Activated T-cell treated with anti-CD3 and anti-CD28 coated beads, Interleukin-2, amount 50 U/mL, for 48 hours (primary cell): ENCODE measurements around the gene HILPDA.
"Not testable (repeated sequence)": the region's sequence is repeated elsewhere in the genome, so short reads cannot be mapped to it uniquely, and the experiment has no call there.

Experiments used
- DNase-seq, 2 experiments: peaks; one replicate each; pipeline ENCODE4 v3.0.0-alpha.2; 2020

The HILPDA gene

DNA sequence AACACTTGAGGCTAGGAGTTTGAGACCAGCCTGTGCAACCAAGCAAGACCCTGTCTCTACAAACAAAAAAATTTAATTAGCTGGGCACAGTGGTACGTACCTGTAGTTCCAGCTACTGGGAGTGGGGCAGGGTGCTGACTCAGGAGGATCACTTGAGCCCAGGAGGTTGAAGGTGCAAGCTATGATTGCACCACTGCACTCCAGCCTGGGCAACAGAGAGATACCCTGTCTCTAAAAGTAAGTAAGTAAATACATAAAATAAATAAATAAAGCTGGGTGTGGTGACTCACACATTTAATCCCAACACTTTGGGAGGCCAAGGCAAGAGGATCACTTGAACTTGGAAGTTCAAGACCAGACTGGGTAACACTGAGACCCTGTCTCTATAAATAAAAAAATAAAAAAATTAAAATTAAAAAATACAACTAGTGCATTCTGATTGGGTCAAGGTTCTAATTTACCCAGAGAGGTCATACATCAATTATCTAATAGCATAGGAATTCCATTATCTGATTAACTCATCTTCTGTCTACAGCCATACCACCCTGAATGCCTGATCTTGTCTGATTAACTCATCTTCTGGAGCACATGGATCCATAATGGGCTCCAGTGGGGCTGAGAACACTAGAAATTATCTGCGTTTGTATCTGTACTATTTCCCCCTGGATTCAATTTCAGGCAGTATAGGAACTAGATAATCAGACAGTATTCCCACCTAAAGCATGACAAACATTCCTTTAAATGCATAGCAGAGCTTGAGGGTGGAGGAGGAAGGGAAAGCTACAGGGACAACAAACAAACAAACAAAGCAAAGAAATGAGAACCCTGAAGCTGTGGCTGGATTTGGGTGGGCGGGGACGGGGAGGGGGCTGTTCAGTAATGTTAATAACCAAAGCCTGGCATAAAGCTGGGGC is 21.0 kb upstream of the HILPDA start:
- no peak for DNase-seq

DNA sequence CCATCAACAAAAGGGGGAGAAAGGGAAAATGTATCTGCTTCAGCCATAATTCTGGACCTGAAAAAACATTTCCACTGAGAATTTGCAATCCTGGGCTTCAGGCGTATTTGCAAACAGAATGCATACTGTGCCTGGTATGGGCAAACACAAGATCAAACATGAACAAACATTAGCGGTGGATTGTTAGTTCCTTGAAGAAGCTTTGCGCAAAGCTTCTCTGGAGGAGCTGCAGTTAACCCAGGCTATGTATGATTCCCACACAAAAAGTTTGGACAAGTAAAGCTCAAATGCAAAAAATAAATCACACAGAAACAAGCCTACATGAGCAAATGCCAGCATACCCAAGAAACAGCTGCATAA is 20.4 kb upstream of the HILPDA start:
- DNase-seq, result no peak

DNA sequence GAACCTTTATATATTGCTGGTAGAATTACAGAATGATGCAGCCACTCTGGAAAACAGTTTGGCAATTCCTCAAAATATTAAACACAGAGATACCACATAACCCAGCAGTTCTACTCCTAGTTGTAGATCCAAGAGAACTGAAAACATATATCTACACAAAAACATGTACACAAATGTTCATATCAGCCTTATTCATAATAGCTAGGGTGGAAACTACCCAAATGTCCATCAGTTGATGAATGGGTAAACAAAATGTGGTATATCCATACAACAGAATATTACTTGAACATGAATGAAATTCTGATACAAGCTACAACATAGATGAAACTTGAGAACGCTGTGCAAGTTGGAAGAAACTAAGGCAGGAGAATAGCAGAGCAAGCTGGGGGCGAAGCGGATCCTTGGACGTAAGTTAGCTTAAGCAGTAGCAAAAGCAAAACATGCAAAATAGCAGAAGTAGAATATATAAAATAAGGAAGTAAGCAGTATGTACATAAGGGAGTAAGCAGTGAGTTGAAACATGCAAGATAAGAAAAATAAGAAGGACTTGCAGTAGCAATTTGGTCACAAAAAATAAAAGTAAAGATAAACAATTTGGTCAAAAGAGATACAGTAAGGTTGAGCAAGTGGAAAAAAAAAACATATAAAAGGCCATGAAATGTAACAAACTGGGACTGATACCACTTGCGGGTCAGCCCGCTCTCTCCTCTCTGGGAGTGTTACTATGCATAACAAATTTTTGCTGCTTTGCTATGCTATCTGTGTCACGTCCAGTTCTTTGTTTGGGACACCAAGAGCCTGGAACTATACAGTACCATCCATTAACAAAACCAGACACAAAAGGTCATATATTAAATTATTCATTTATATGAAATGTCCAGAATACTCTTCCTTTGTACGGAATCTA is 18.0 kb upstream of the HILPDA start:
- DNase-seq, result no peak

DNA sequence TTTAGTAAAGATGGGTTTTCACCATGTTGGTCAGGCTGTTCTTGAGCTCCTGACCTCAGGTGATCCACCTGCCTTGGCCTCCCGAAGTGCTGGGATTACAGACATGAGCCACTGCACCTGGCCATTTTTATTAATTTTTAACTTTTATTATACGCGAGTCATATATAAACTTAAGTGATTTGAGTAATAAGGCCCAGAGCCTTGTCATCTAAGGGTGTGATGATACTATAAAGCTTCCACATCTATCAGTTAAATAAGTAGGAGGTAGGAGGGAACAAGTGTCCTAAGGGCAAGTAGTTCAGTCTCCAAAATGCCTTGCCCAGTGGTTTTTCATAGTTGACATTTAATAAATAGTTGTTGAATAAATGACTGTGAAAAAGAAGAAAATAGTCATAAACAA is 13.3 kb upstream of the HILPDA start:
- no peak for DNase-seq

DNA sequence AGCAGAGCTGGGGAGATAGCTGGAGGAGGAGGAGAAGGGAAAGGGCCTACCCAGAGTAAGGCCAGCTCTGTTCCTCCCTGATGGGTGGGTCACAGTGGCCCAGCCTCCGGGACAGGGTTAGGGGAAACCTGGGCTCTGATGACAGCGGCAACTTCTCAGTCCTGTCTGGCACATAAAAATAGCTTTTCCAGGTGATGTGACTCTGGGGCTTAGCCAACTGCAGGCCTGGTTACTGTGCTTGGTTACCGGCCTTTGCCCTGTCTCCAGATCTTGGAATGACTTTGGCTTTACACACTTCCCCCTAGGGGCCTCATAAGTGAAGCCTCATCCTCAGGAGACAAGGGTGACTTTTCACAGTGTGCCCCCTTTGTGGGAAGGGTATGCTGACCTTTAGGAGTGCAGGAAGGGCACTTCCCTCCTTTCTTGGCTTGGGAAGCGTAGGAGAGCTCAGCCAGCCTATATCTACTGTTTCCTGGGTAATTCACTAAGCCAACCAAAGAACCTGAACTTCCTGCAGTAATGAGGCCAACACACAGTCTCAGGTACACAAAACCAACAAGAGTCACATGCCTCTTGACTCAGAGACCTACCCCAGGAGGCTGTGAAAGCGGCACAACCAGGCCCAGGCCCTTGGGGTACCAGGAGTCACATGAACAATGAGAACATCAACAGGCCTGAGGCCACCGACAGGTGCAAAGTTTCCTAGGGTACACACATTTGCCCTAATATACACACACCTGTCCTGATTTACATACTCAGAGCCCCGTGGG is 11.7 kb upstream of the HILPDA start:
- peak in 1 of 2 experiments; percentile 21 for DNase-seq

DNA sequence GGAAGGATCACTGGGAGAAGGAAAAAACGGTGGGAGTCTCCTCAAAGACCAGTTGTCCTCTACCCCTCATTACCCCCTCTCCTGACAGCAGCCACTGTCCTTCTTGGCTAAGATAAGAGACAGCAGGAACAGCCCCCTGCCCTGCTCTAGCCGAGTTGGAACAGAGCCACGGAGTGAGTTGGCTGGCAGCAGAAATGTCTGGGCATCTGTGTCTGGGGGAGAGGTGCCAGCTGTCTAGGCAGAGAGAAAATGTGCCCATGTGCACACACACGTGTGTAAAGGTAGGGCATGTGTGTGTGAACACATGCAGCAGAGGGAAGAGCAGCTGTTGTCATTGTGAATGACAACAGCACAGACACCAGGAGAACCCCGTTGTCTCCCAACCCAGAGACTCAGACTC is 9.4 kb upstream of the HILPDA start:
- no peak for DNase-seq

DNA sequence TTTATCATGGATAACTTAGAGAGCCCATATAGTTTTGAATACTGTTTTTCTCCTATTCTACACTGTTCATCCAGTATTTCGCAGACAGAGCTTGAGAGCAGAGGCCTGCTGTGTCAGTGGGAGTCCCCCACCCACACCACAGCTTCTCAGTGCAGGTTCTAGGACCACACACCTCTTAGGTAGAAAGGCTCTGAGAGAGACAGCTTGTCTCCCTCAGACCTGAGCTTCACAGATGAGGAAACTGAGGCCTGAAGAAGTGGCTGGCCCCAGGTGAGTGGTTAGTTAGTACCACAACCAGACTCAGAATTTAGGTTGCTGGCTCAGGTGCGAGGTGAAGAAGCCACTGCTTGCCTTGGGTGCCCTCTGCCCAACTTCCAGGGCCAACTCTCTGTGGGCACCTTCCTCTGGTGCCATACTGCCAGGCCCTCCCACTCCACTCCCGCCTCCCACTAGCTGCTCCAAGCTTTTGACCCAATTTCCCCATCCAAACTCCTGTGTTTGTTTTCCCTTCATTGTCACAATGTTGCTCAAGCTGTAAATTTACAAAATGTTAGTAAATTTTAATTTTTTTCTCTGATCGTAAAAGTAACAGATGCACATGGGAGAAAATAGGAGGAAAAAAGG is 7.6 kb upstream of the HILPDA start:
- DNase-seq, result no peak

DNA sequence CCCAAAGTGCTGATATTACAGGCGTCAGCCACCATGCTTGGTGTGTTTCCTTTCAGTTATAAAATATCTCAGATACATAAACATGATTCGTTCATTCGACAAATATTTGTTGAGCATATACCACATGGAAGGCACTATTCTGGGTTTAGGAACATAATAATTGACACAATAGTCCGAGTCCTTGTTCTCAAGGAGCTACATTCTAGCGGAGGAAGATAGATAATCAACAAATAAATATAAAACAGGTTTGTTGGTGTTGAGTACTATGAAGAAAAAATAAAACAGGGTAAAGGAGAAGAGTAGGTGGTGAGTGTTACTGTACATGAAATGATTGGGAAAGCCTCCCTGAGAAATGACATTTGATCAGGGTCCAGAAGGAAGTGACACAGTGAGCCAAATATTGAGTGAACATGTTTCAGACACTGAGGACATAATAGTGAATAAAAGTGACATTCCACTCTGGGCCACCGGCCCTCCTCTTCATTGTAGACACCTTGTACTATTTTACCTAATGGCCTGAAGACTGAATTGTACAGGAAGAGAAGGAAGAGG is 6.9 kb upstream of the HILPDA start:
- DNase-seq, result no peak

DNA sequence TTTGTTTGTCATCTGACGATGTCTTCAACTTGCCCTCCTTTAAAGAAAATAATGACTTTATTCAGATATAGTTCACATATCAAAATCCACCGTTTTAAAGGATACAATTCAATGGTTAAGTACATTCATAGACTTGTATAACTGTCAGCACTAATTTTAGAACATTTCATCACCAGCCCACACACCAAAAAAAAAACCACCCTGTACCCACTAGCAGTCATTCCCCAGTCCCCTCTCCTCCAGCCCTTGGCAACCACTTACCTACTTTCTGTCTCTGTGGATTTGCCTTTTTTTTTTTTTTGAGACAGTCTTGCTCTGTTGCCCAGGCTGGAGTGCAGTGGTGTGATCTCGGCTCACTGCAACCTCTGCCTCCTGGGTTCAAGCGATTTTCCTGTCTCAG is 5.3 kb upstream of the HILPDA start:
- DNase-seq, result no peak

DNA sequence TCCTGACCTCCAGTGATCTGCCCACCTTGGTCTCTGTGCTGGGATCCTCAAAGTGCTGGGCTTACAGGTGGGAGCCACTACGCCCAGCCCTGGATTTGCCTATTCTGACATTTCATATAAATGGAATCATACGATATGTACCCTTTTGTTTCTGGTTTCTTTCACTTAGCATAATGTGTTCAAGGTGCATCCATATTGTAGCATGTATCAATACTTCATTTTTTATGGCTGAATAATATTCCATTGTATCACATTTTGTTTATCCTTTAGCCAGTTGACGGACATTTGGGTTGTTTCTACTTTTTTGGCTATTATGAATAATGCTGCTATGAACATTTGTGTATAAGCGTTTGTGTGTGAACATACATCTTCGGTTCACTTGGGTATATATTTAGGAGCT is 4.8 kb upstream of the HILPDA start:
- no peak for DNase-seq

DNA sequence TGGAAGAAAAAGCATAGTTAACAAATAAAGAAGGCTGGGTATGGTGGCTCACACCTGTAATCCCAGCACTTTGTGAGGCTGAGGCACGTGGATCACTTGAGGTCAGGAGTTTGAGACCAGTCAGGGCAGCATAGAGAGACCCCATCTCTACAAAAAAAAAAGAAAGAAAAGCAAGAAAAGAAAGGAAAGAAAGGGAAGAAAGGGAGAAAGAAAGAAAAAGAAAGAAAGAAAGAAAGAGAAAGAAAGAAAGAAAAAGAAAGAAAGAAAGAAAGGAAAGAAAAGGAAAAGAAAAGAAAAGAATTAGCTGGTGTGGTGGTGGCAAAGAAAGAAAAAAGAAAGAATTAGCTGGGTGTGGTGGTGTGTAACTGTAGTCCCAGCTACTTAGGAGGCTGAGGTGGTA is 3.1 kb upstream of the HILPDA start:
- no peak for DNase-seq

DNA sequence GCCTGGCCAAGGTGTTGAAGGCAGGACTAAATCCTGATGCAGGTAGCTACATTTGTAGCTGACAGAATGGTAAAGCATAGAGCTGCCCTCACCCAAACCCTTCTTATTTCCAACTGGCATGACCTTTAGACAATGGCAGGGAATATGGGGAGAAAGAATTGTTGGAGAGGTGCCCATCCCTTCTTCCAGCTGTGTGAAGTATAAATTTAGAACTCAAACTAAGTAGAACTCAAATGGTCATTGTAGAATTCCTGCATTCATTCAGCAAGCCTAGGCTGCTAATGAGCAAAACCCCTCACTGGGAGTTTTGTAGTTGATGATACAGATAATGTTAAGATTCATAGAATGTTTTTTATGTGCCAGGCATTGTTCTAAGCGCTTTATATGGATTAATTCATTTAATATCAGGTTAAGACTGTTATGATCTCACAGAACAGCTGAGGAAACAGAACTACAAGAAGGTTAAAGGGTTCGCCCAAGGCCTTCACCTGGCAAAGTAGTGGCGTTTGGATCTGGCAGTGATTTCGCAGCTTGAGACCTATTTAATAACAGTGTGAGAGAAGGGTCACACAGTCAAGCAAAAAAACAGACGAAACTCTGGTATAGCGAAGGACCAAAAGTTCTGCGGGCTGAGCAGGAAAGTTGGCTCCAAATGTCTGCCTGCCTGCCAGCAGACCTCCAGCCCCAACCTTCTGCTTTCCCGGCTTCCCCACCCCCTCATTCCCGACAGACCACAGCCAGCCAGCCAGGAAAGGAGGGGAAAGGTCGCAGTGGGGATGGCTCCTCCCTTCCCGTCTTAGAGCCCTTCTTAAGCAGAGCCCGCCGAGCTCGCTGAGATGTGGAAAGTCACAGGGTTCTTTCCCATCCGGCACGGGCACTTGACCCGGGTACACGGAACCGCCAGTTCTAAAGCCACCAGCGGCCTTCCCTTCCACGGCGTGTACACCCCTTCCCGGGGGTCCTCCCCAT is 1.6 kb upstream of the HILPDA start:
- DNase-seq, result no peak

DNA sequence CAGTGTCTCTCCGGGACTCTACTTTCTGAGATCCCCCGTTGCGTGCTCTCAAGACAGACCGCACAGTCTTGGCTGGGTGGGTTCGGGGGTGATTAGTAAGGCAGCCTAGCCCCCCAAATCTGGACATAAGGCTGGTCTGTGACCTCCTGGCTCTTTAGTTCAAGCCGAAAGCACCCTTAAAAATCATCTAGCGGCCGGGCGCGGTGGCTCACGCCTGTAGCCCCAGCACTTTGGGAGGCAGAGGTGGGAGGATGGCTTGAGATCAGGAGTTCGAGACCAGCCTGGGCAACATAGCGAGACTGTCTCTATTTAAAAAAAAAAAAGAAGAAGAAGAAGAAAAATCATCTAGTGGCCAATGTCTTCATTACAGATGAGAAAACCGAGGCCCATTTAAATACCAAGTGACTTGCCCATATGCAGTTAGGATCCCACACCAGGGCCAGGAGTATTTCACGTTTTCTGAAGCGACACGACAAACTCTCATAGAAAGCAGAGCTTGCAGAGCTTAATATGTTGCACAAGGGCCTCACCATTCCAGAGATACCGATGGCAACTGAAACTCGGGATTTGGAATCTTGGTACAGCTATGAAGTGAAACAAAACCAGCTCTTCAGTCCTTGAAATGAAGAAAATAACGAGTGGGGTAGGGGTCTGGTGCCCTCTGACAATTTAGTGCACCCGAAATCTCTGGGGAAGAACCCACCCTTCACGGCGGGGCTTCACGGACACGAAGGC is 703 bp upstream of the HILPDA start:
- no peak for DNase-seq

DNA sequence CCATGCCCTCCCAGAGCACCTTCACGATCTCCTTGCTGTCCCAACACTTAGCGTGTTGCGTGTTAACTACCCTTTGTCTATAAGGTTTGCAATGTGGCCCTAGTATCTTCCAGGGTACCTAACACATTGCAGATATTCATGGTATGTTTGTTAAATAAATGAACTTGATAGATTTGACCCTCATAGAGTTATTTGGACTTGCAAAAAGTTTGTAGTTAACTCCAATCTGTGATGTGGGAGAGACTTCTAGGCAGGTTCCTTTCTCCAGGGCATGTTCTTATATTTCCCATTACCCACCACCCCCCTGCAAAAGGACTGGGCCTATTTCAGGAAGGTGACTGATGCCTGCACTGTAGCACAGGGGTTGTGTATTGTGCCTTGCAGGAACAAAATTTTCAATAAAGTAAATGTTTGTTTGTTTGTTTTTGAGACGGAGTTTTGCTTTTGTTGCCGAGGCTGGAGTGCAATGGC is 612 bp downstream of the HILPDA start:
- DNase-seq, result no peak

DNA sequence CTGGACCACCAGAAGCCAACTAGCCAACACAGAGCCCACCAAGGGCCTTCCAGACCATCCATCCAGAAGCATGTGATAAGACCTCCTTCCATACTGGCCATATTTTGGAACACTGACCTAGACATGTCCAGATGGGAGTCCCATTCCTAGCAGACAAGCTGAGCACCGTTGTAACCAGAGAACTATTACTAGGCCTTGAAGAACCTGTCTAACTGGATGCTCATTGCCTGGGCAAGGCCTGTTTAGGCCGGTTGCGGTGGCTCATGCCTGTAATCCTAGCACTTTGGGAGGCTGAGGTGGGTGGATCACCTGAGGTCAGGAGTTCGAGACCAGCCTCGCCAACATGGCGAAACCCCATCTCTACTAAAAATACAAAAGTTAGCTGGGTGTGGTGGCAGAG is 1.7 kb downstream of the HILPDA start:
- DNase-seq, result not testable (repeated sequence)

DNA sequence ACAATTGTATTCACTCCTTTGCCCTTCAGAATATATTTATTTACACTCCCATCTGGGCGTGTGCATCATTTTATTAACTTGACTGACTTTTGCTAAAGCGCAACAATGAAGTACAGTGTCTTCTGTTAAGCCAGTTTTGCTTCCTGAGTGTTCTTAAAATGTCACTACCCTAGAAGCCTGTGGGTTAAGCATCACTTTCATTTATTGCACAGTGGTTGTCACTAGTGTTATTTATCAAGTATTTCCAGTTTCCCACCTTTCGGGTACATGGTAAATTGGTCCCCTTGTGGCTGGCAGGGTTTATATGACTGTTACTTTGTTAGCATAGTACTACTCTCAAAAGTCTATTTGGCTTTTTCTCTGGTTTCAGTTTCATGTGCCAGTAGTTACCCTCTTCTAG is 3.3 kb downstream of the HILPDA start:
- no peak for DNase-seq

DNA sequence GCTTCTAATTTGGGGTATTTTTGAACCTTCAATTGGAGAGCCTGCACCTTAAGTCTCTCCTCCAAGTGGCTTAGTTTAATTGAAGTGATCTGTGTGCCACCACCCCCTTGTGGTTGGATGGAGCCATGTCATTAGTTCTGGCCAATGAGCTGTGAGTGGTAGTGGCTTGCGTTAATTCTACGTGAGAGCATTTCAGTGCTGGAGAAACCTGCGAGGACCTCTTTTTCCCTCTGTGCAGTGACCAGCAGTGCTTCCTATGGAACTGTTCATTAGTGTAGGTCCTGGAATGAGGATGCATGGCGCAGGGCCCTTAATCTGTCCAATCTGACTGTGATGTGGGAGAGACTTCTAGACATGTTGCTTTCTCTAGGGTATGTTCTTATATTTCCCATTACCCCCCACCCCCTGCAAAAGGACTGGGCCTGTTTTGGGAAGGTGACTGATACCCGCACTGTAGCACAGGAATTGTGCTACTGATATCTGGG is 3.8 kb downstream of the HILPDA start:
- DNase-seq, result peak; percentile 67 to 68

DNA sequence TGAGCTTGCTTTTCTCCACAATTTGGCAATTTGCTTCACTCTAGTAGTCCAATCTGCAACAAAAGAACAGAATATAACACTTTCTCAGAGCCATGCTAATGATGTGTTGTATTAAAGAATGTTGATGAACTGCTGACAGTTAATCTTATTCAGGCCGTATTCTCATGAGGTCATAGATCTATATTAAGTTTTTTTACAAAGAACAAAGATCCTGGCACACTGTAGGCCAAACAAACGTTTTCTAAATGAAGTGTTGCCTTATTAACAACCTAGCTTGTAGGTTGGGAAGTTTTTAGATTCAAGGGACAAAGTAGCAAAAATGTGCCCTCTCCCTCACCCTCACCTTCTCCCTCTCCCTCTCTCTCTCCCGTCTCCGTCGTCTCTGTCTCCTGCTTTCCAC is 6.8 kb downstream of the HILPDA start:
- DNase-seq, result no peak

DNA sequence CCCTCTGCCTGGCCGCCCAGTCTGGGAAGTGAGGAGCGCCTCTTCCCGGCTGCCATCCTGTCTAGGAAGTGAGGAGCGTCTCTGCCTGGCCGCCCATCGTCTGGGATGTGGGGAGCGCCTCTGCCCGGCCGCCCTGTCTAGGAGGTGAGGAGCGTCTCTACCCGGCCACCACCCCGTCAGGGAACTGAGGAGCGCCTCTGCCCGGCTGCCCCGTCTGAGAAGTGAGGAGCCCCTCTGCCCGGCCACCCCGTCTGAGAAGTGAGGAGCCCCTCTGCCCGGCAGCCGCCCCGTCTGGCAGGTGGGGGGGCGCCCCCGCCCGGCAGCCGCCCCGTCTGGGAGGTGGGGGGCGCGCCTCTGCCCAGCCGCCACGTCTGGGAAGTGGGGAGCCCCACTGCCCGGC is 7.7 kb downstream of the HILPDA start:
- not testable (repeated sequence) for DNase-seq

DNA sequence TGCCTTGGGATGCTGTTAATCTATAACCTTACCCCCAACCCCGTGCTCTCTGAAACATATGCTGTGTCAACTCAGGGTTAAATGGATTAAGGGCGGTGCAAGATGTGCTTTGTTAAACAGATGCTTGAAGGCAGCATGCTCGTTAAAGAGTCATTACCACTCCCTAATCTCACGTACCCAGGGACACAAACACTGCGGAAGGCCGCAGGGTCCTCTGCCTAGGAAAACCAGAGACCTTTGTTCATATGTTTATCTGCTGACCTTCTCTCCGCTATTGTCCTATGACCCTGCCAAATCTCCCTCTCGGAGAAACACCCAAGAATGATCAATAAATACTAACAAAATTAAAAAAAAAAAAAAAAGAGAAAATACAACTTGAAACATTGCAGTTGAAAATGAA is 8.3 kb downstream of the HILPDA start:
- DNase-seq, result not testable (repeated sequence)
